GM12878 (cell line): ENCODE measurements around the gene CMBL. TPM values are rescaled to one million over a fixed set of nuclear protein-coding genes. Genes with fewer than 3 reads are reported as not detected.

Experiments
- ATAC-seq: fragments of 200-7000 bp; cut with Tn5 transposase; 3 replicates; pipeline ENCODE4 v1.9.1; 2020; ENCODE audit warnings: mild to moderate bottlenecking, moderate library complexity
- BruUV-seq: library from RNA; stranded (reverse); fragments of 400-500 nt; replicated peaks from 2 replicates; lab custom pipeline; 2021; lab: Mats Ljungman, UMichigan
- CTCF ChIA-PET: fragments of 300-600 bp; sonication (Branson Sonifier 250); formaldehyde crosslinking; extraction: SDS; loops from one replicate; lab custom pipeline; 2021; ENCODE audit warnings: inconsistent platforms; lab: Yijun Ruan, JAX
- POLR2A ChIA-PET: fragments of 350-600 bp; formaldehyde crosslinking; extraction: SDS; loops from one replicate; lab custom pipeline; 2021; ENCODE audit warnings: inconsistent platforms; lab: Charles Lee
- RAD21 ChIA-PET: fragments of 300-600 bp; sonication (Branson Sonifier 250); formaldehyde crosslinking; loops from one replicate; lab custom pipeline; 2023; ENCODE audit warnings: antibody characterized with exemption; ENCODE audit not compliant: unreplicated experiment; lab: Charles Lee
- SMC1A ChIA-PET: fragments of 300-600 bp; sonication (Branson Sonifier 250); formaldehyde crosslinking; loops from one replicate; lab custom pipeline; 2023; ENCODE audit not compliant: unreplicated experiment, uncharacterized antibody; lab: Charles Lee
- DNase-seq: peaks from one replicate; pipeline ENCODE4 v3.0.0-alpha.2; 2011; ENCODE audit warnings: low read depth, low spot score
- FAIRE-seq: peaks from 3 replicates; lab custom pipeline; 2011; peaks lifted over from hg19 to GRCh38; lab: Jason Lieb, UNC
- H2AFZ ChIP-seq: 2 replicates; pipeline ENCODE4 v1.6.0; 2011; ENCODE audit warnings: low read depth, low read length, control low read depth; ENCODE audit not compliant: control insufficient read depth
- H3K27ac ChIP-seq: 2 replicates; pipeline ENCODE4 v1.5.1; 2011; ENCODE audit warnings: control low read depth; ENCODE audit not compliant: control insufficient read depth, insufficient read depth
- H3K27me3 ChIP-seq, 2 experiments: replicated peaks in 1 of 2; 2 replicates each; pipeline versions ENCODE4 v1.6.0 to v1.6.1; 2011; ENCODE audit warnings: low read length in 1 of 2; ENCODE audit not compliant: control insufficient read depth in 2 of 2, insufficient read depth in 2 of 2
- H3K36me3 ChIP-seq, 2 experiments: 2 replicates each; pipeline ENCODE4 v1.5.1; 2011; ENCODE audit warnings: low read length in 1 of 2; ENCODE audit not compliant: control insufficient read depth in 2 of 2, insufficient read depth in 2 of 2
- H3K4me1 ChIP-seq: 2 replicates; pipeline ENCODE4 v1.6.1; 2011; ENCODE audit warnings: mild to moderate bottlenecking, low read length, moderate library complexity, mixed read lengths; ENCODE audit not compliant: control insufficient read depth, insufficient read depth
- H3K4me2 ChIP-seq: 2 replicates; pipeline ENCODE4 v1.6.0; 2011; ENCODE audit warnings: control low read depth; ENCODE audit not compliant: control insufficient read depth, insufficient read depth
- H3K4me3 ChIP-seq: fragments of 200-600 bp; sonication (generic); 2 replicates; pipeline ENCODE4 v1.5.1; 2016
- H3K79me2 ChIP-seq: 2 replicates; pipeline ENCODE4 v1.6.0; 2011; ENCODE audit warnings: low read length; ENCODE audit not compliant: control insufficient read depth, insufficient read depth
- H3K9ac ChIP-seq: 2 replicates; pipeline ENCODE4 v1.8.0; 2011; ENCODE audit warnings: low read length, control low read depth, mixed read lengths; ENCODE audit not compliant: control insufficient read depth, insufficient read depth
- H3K9me3 ChIP-seq: replicated peaks from 3 replicates; pipeline ENCODE4 v1.5.1; 2011; ENCODE audit warnings: mild to moderate bottlenecking, low read length; ENCODE audit not compliant: control insufficient read depth, insufficient read depth
- H4K20me1 ChIP-seq: 2 replicates; pipeline ENCODE4 v1.6.0; 2011; ENCODE audit not compliant: control insufficient read depth, insufficient read depth
- CTCF ChIP-seq, 3 experiments: IDR thresholded peaks in 2 of 3; conservative IDR thresholded peaks in 1 of 3; 2 replicates each; pipeline ENCODE4 v1.5.1; 2011; ENCODE audit warnings: low read depth in 3 of 3, low read length in 3 of 3, mild to moderate bottlenecking in 3 of 3, control low read depth in 2 of 3, moderate library complexity in 2 of 3, inconsistent platforms in 1 of 3, mixed read lengths in 1 of 3; ENCODE audit not compliant: control insufficient read depth in 2 of 3, insufficient read depth in 1 of 3; ENCODE audit errors: extremely low read depth in 1 of 3
- FOXK2 ChIP-seq: fragments of 450-650 bp; IDR thresholded peaks from 2 replicates; pipeline ENCODE4 v1.6.1; 2017; ENCODE audit warnings: mild to moderate bottlenecking, moderate library complexity
- RELB ChIP-seq: fragments of 450-650 bp; IDR thresholded peaks from 2 replicates; pipeline ENCODE4 v1.6.1; 2017; ENCODE audit warnings: low read depth, mild to moderate bottlenecking, moderate library complexity
- WGBS: methylation state at CpG from one replicate; pipeline ENCODE4 v1.1.6; 2016; ENCODE audit warnings: low lambda C conversion rate; ENCODE audit not compliant: insufficient replicate concordance, insufficient coverage; ENCODE audit errors: missing lambda C conversion rate; 5-methylcytosine and 5-hydroxymethylcytosine counted together
- in situ Hi-C: fragments of 300-500 bp; cut with MboI; formaldehyde crosslinking; loops from 9 replicates; pipeline ENCODE4 v1.14.3; 2018; ENCODE audit warnings: mixed read lengths
- intact Hi-C: fragments of 100-400 bp; cut with micrococcal nuclease; formaldehyde crosslinking; loops from one replicate; pipeline ENCODE4 v1.14.2; 2022; ENCODE audit not compliant: unreplicated experiment
- polyA plus RNA-seq, 11 experiments: library from polyadenylated mRNA; depleted of rRNA in 4 of 11; unstranded in 6 of 11; stranded (reverse) in 5 of 11; fragments of >200 nt; fragmentation: Nextera tagmentation in 4 of 11; fragmentation: Illumina TruSeq in 1 of 11; extraction: Ambion mirVana in 4 of 11; extraction: Trizol in 1 of 11; gene quantifications; 1 replicate in 1 of 11; 2 replicates in 10 of 11; pipeline versions ENCODE4 v1.2.1 to v1.2.3, GENCODE V29; 2011 to 2016; ENCODE audit warnings: inconsistent platforms in 2 of 11, missing spikeins in 2 of 11, low read depth in 1 of 11
- total RNA-seq, 4 experiments: library from RNA; depleted of rRNA in 3 of 4; stranded (reverse); fragments of >200 nt in 3 of 4; fragmentation: Illumina TruSeq in 1 of 4; extraction: Trizol in 1 of 4; gene quantifications; 2 replicates each; pipeline versions ENCODE4 v1.2.1 to v1.2.3, GENCODE V29; 2013 to 2021

CMBL gene
- total and polyA plus RNA-seq, 10 of the 15 experiments (the other 5 are each of a cell fraction or from before 2014, with no cell fraction given), result 1.8 to 15.6 (median 7.5) TPM

- no peak overlapping the region for H3K9ac ChIP-seq
- SMC1A ChIA-PET, result interaction anchor here (1.3 kb wide), 1 partner anchor 8 kb away, joined by 4 read pairs; no protein-coding TSS in a partner anchor
- no peak overlapping the region for H3K27ac ChIP-seq
- no peak overlapping the region for H3K4me3 ChIP-seq
- DNase-seq (no peak), ATAC-seq (no peak)
- POLR2A ChIA-PET, result no interaction called here
- 90% methylated on average over 7 of the region's 7 CpGs for WGBS
- no peaks in the 10 kb centered on the region for H3K79me2 ChIP-seq
- H3K9me3 ChIP-seq, result no peaks in the 10 kb centered on the region
- in situ Hi-C loops, result no loop called here
- intact Hi-C loops, result no loop called here
- no peak overlapping the region for H2AFZ ChIP-seq
- no peaks in the 10 kb centered on the region for H3K4me1 ChIP-seq
- no peak overlapping the region for H3K4me2 ChIP-seq
- TF ChIP-seq CTCF (IDR thresholded peaks at IDR 0.05 in 2 of 3, conservative IDR thresholded peaks at IDR 0.05 in 1 of 3; ENCODE audit: control insufficient read depth in 2 of 3, extremely low read depth in 1 of 3, insufficient read depth in 1 of 3, low read depth in 3 of 3, low read length in 3 of 3) (0 out of 6 replicates have a peak, but pooled peaks of 1 of the 3 experiments have one; percentile 2), FOXK2 (no peak), RELB (no peak)
- TF ChIP-seq, all 136 proteins: peak for 1
- Histone ChIP-seq H4K20me1 (no peaks in the 10 kb centered on the region), H3K36me3 (peaks cover 0 to 2% of the 10 kb centered on the region in 2 experiments; a peak in 2 of 4 replicates), H3K27me3 (no peaks in the 10 kb centered on the region)
- RAD21 ChIA-PET, result no interaction called here
- CTCF ChIA-PET, result no interaction called here
- FAIRE-seq, result no peak
- no TSS peak for BruUV-seq
These were observed 74.2 kb downstream of the CMBL start for GRCh38 chr5:10233505-10233904.
